ENCODE measurements around the gene ADCY3.

Gene ADCY3

DNA sequence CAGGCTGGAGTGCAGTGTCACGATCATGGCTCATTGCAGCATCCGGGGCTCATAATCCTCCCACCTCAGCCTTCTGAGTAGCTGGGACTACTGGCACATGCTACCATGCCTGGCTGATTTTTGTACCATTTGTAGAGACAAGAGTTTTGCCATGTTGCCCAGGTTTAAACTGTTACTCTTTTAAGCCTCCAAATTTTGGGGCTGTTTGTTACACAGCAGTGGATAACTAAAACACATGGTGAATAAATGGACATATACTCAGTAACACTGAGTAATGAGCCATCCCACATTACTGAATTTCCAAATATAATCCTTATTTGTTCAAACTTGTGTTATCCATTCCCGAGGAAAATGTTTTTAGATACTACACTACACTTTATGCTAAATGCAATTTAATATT lies 9.8 kb downstream of the ADCY3 start:
- Histone ChIP-seq H3K9ac (ENCODE audit: low read depth, low read length) (no peak overlapping the region), H3K4me1 (ENCODE audit: insufficient read depth, low read length) (peaks cover 7% of the 10 kb centered on the region), H3K27me3 (ENCODE audit: insufficient read depth, low read length, poor library complexity) (no peaks in the 10 kb centered on the region), H2AFZ (ENCODE audit: low read depth, low read length) (no peak overlapping the region), H4K20me1 (ENCODE audit: insufficient read depth, low read length) (peaks cover 37% of the 10 kb centered on the region), H3K79me2 (ENCODE audit: insufficient read depth, low read length) (peaks cover 78% of the 10 kb centered on the region), H3K27ac (ENCODE audit: low read length) (no peak overlapping the region), H3K4me2 (ENCODE audit: insufficient read depth, low read length) (no peak overlapping the region), H3K9me3 (ENCODE audit: insufficient read depth, low read length, severe bottlenecking) (no peaks in the 10 kb centered on the region), H3K4me3 (ENCODE audit: low read depth in 1 of 2, low read length in 2 of 2) (no peak overlapping the region), H3K36me3 (ENCODE audit: insufficient read depth, low read length) (peaks cover 65% of the 10 kb centered on the region)
- ATAC-seq (ENCODE audit: insufficient read depth, low read depth) (no peak), DNase-seq (no peak)
- TF ChIP-seq, protein P1, sequence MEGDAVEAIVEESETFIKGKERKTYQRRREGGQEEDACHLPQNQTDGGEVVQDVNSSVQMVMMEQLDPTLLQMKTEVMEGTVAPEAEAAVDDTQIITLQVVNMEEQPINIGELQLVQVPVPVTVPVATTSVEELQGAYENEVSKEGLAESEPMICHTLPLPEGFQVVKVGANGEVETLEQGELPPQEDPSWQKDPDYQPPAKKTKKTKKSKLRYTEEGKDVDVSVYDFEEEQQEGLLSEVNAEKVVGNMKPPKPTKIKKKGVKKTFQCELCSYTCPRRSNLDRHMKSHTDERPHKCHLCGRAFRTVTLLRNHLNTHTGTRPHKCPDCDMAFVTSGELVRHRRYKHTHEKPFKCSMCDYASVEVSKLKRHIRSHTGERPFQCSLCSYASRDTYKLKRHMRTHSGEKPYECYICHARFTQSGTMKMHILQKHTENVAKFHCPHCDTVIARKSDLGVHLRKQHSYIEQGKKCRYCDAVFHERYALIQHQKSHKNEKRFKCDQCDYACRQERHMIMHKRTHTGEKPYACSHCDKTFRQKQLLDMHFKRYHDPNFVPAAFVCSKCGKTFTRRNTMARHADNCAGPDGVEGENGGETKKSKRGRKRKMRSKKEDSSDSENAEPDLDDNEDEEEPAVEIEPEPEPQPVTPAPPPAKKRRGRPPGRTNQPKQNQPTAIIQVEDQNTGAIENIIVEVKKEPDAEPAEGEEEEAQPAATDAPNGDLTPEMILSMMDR (IDR thresholded peaks at IDR 0.05; ENCODE audit: borderline replicate concordance, extremely low read depth, low read length, poor library complexity, severe bottlenecking) = no peak
- TF ChIP-seq EZH2 (IDR thresholded peaks at IDR 0.05; ENCODE audit: borderline replicate concordance, low read depth, low read length, severe bottlenecking) = no peak

DNA sequence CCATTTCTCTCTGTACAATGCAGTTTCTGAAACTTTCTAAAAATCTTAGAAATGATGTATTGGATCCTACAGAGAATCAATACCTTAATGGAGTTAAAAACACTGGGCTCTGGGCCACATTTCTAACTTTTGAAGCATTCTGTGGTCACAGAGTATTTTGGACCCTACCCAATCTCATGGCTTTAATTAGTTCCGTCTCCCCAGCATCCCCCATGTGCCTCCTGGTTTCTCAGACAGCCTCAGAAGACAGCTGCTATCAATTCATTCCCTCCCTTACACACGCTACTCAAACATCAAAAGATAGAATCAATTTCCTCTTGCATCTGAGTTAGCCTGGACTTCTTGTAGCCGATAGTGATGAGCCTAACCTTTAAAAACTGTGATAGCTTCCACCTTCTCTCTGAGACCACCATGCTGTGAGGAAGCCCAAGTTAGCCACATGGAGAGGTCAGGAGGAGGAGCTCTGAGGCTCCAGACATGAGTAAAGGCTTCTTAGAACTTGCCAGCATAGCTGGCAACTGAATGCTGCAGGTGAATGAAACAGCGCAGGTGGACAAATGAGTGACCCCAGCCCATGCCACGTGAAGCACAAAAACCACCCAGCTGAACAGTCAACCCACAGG lies 10.4 kb downstream of the ADCY3 start:
- Histone ChIP-seq H4K20me1 (ENCODE audit: insufficient read depth, low read length) (peaks cover 32% of the 10 kb centered on the region), H3K79me2 (ENCODE audit: insufficient read depth, low read length) (peaks cover 72% of the 10 kb centered on the region), H3K27me3 (ENCODE audit: insufficient read depth, low read length, poor library complexity) (no peaks in the 10 kb centered on the region), H3K27ac (ENCODE audit: low read length) (no peak overlapping the region), H3K9ac (ENCODE audit: low read depth, low read length) (no peak overlapping the region), H3K4me2 (ENCODE audit: insufficient read depth, low read length) (no peak overlapping the region), H2AFZ (ENCODE audit: low read depth, low read length) (no peak overlapping the region), H3K9me3 (ENCODE audit: insufficient read depth, low read length, severe bottlenecking) (no peaks in the 10 kb centered on the region), H3K36me3 (ENCODE audit: insufficient read depth, low read length) (peaks cover 59% of the 10 kb centered on the region), H3K4me3 (ENCODE audit: low read depth in 1 of 2, low read length in 2 of 2) (no peak overlapping the region), H3K4me1 (ENCODE audit: insufficient read depth, low read length) (peaks cover 1% of the 10 kb centered on the region)
- no peak for DNase-seq
- TF ChIP-seq, protein P1 (IDR thresholded peaks at IDR 0.05; ENCODE audit: borderline replicate concordance, extremely low read depth, low read length, poor library complexity, severe bottlenecking) = no peak
- no peak for TF ChIP-seq EZH2 (IDR thresholded peaks at IDR 0.05; ENCODE audit: borderline replicate concordance, low read depth, low read length, severe bottlenecking)
- 0 out of 3 replicates have a peak, but pooled peaks have one; percentile 19 for ATAC-seq (ENCODE audit: insufficient read depth, low read depth)

DNA sequence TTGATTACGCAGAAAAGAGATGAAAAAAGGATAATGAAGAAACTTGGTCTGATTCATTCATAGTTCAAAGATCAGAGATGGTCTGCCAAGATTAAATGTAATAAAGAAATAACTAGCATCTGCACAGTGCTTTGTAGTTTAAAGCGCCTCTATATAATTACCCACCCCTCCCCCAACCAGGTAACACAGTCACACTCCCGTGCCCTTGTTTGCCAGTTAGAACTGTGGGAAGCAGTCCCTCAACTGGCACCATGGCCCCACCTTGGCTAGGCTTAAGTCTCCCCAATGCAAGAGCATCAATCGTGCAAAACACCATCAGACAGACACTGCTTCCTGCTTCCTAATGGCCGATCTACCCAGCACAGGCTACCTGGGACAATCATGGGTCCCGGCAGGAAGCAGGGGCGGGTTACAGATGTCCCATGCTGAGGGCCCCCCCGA lies 11.6 kb downstream of the ADCY3 start:
- Histone ChIP-seq H3K4me1 (ENCODE audit: insufficient read depth, low read length) (no peaks in the 10 kb centered on the region; the same call in 1 of the 2 replicates), H3K27ac (ENCODE audit: low read length) (no peak overlapping the region), H4K20me1 (ENCODE audit: insufficient read depth, low read length) (peaks cover 26% of the 10 kb centered on the region; the same call in 1 of the 2 replicates), H3K79me2 (ENCODE audit: insufficient read depth, low read length) (peaks cover 64% of the 10 kb centered on the region), H3K9me3 (ENCODE audit: insufficient read depth, low read length, severe bottlenecking) (no peaks in the 10 kb centered on the region), H3K4me3 (ENCODE audit: low read depth in 1 of 2, low read length in 2 of 2) (no peak overlapping the region), H2AFZ (ENCODE audit: low read depth, low read length) (no peak overlapping the region), H3K27me3 (ENCODE audit: insufficient read depth, low read length, poor library complexity) (no peaks in the 10 kb centered on the region), H3K9ac (ENCODE audit: low read depth, low read length) (no peak overlapping the region), H3K36me3 (ENCODE audit: insufficient read depth, low read length) (peaks cover 57% of the 10 kb centered on the region), H3K4me2 (ENCODE audit: insufficient read depth, low read length) (no peak overlapping the region)
- ATAC-seq (ENCODE audit: insufficient read depth, low read depth) (no peak; the same call in 2 of the 3 replicates), DNase-seq (no peak)
- TF ChIP-seq, protein P1 (IDR thresholded peaks at IDR 0.05; ENCODE audit: borderline replicate concordance, extremely low read depth, low read length, poor library complexity, severe bottlenecking) = no peak
- no peak for TF ChIP-seq EZH2 (IDR thresholded peaks at IDR 0.05; ENCODE audit: borderline replicate concordance, low read depth, low read length, severe bottlenecking)

All from DND-41 (cell line).